H1 (cell line): ENCODE results near the gene UBR3. TPM values are rescaled to one million over a fixed set of nuclear protein-coding genes. Genes with fewer than 3 reads are reported as not detected.

Experiments
- CTCF ChIA-PET: fragments of 300-600 bp; sonication (Branson Sonifier 250); formaldehyde crosslinking; loops from one replicate; lab custom pipeline; 2021; ENCODE audit not compliant: partially characterized antibody; lab: Charles Lee
- POLR2A ChIA-PET: fragments of 300-600 bp; sonication (Branson Sonifier 250); formaldehyde crosslinking; loops from one replicate; lab custom pipeline; 2021; ENCODE audit warnings: inconsistent platforms; ENCODE audit not compliant: partially characterized antibody; lab: Charles Lee
- DNase-seq, 2 experiments: peaks; one replicate each; pipeline versions ENCODE4 v3.0.0 to v3.0.0-alpha.2; 2010 to 2022; ENCODE audit warnings: low spot score in 2 of 2, low read depth in 1 of 2, mixed read lengths in 1 of 2
- FAIRE-seq: peaks from 2 replicates; lab custom pipeline; 2011; peaks lifted over from hg19 to GRCh38; lab: Jason Lieb, UNC
- H2AFZ ChIP-seq: 2 replicates; pipeline ENCODE4 v1.8.1; 2012; ENCODE audit warnings: low read length, inconsistent platforms
- H2AK5ac ChIP-seq: 2 replicates; pipeline ENCODE4 v1.6.1; 2013; ENCODE audit warnings: low read depth, low read length
- H2BK120ac ChIP-seq: replicated peaks from 2 replicates; pipeline ENCODE3; 2013; ENCODE audit warnings: low read depth, low read length, inconsistent platforms
- H2BK12ac ChIP-seq: 2 replicates; pipeline ENCODE4 v1.6.1; 2013; ENCODE audit warnings: low read depth, low read length
- H2BK15ac ChIP-seq: 2 replicates; pipeline ENCODE4 v1.6.1; 2013; ENCODE audit warnings: low read length
- H2BK20ac ChIP-seq: 2 replicates; pipeline ENCODE4 v1.6.1; 2013; ENCODE audit warnings: low read length
- H2BK5ac ChIP-seq: 2 replicates; pipeline ENCODE4 v1.6.1; 2013; ENCODE audit warnings: low read depth, low read length
- H3K14ac ChIP-seq: 2 replicates; pipeline ENCODE4 v1.6.1; 2013; ENCODE audit warnings: inconsistent platforms; ENCODE audit not compliant: insufficient read length
- H3K18ac ChIP-seq: 2 replicates; pipeline ENCODE4 v1.6.1; 2013; ENCODE audit warnings: low read length; ENCODE audit errors: extremely low read depth
- H3K23ac ChIP-seq: 2 replicates; pipeline ENCODE4 v1.6.1; 2013; ENCODE audit warnings: inconsistent platforms; ENCODE audit not compliant: insufficient read length
- H3K23me2 ChIP-seq: 2 replicates; pipeline ENCODE4 v1.6.1; 2013; ENCODE audit warnings: low read depth, low read length
- H3K27ac ChIP-seq: 2 replicates; pipeline ENCODE4 v1.6.1; 2011; ENCODE audit warnings: low read depth, low read length, inconsistent platforms
- H3K27me3 ChIP-seq, 4 experiments: replicated peaks in 1 of 4; 1 replicate in 1 of 4; 2 replicates in 3 of 4; pipeline versions ENCODE4 v1.6.1 to v1.8.1; 2011 to 2013; ENCODE audit warnings: low read length in 3 of 4, mild to moderate bottlenecking in 3 of 4, inconsistent platforms in 2 of 4, mixed read lengths in 2 of 4, moderate library complexity in 1 of 4; ENCODE audit not compliant: control insufficient read depth in 3 of 4, insufficient read depth in 3 of 4; ENCODE audit errors: extremely low read depth in 1 of 4
- H3K36me3 ChIP-seq, 4 experiments: 2 replicates each; pipeline versions ENCODE4 v1.6.1 to v1.8.1; 2011 to 2013; ENCODE audit warnings: mild to moderate bottlenecking in 4 of 4, low read length in 3 of 4, moderate library complexity in 2 of 4, control low read depth in 1 of 4, inconsistent platforms in 1 of 4; ENCODE audit not compliant: insufficient read depth in 4 of 4, control insufficient read depth in 2 of 4
- H3K4ac ChIP-seq: replicated peaks from 2 replicates; pipeline ENCODE3; 2013; ENCODE audit warnings: low read length, low read depth, mixed read lengths, inconsistent platforms; ENCODE audit not compliant: insufficient read length
- H3K4me1 ChIP-seq, 4 experiments: replicated peaks in 1 of 4; 1 replicate in 1 of 4; 2 replicates in 3 of 4; pipeline versions ENCODE4 v1.6.1 to v1.8.1; 2011 to 2013; ENCODE audit warnings: low read length in 3 of 4, inconsistent platforms in 2 of 4, mixed read lengths in 1 of 4; ENCODE audit not compliant: insufficient read depth in 4 of 4, control insufficient read depth in 3 of 4
- H3K4me2 ChIP-seq, 2 experiments: 2 replicates each; pipeline versions ENCODE4 v1.6.1 to v1.8.1; 2011 to 2013; ENCODE audit warnings: low read depth in 2 of 2, low read length in 2 of 2, control low read depth in 1 of 2, inconsistent platforms in 1 of 2, mild to moderate bottlenecking in 1 of 2; ENCODE audit not compliant: insufficient read depth in 1 of 2
- H3K4me3 ChIP-seq, 4 experiments: fragments of 200-600, 300-600 bp in 1 of 4; sonication (generic), shearing (Covaris generic), sonication (Bioruptor Twin) in 1 of 4; 2 replicates each; pipeline versions ENCODE4 v1.5.1 to v1.8.1; 2011 to 2016; ENCODE audit warnings: low read length in 4 of 4, low read depth in 3 of 4, control low read depth in 2 of 4, inconsistent platforms in 2 of 4, mild to moderate bottlenecking in 2 of 4, mixed read lengths in 1 of 4, moderate library complexity in 1 of 4; ENCODE audit not compliant: insufficient read depth in 2 of 4; ENCODE audit errors: extremely low read depth in 1 of 4
- H3K56ac ChIP-seq: replicated peaks from 2 replicates; pipeline ENCODE3; 2013; ENCODE audit warnings: low read depth, mild to moderate bottlenecking, mixed read lengths, low read length, inconsistent platforms; ENCODE audit not compliant: insufficient read length
- H3K79me1 ChIP-seq: 2 replicates; pipeline ENCODE4 v1.6.1; 2013; ENCODE audit warnings: low read depth, low read length, control low read depth
- H3K79me2 ChIP-seq, 2 experiments: 2 replicates each; pipeline versions ENCODE4 v1.6.1 to v1.8.1; 2012 to 2013; ENCODE audit warnings: low read length in 2 of 2, mild to moderate bottlenecking in 2 of 2, inconsistent platforms in 1 of 2; ENCODE audit not compliant: insufficient read depth in 2 of 2, control insufficient read depth in 1 of 2
- H3K9ac ChIP-seq, 4 experiments: replicated peaks in 1 of 4; 1 replicate in 1 of 4; 2 replicates in 3 of 4; pipeline versions ENCODE4 v1.6.1 to v1.8.1; 2011 to 2013; ENCODE audit warnings: low read depth in 3 of 4, low read length in 3 of 4, control low read depth in 2 of 4, mild to moderate bottlenecking in 2 of 4, moderate library complexity in 2 of 4, inconsistent platforms in 1 of 4; ENCODE audit errors: extremely low read depth in 1 of 4
- H3K9me3 ChIP-seq, 2 experiments: 2 replicates each; pipeline versions ENCODE4 v1.6.1 to v1.8.1; 2012 to 2013; ENCODE audit warnings: mild to moderate bottlenecking in 2 of 2, moderate library complexity in 2 of 2, control low read depth in 1 of 2, inconsistent platforms in 1 of 2, low read depth in 1 of 2, low read length in 1 of 2, mixed read lengths in 1 of 2; ENCODE audit not compliant: insufficient read depth in 2 of 2
- H4K20me1 ChIP-seq, 2 experiments: replicated peaks in 1 of 2; 2 replicates each; pipeline versions ENCODE3 to v1.8.1; 2011 to 2013; ENCODE audit warnings: inconsistent platforms in 2 of 2, low read length in 2 of 2, mild to moderate bottlenecking in 1 of 2; ENCODE audit not compliant: insufficient read depth in 2 of 2, control insufficient read depth in 1 of 2
- H4K5ac ChIP-seq: 2 replicates; pipeline ENCODE4 v1.6.1; 2013; ENCODE audit warnings: low read length, low read depth, mixed read lengths, inconsistent platforms; ENCODE audit not compliant: insufficient read length
- H4K8ac ChIP-seq: 2 replicates; pipeline ENCODE4 v1.8.0; 2013; ENCODE audit warnings: mild to moderate bottlenecking, moderate library complexity, low read length, inconsistent platforms; ENCODE audit not compliant: insufficient read depth; ENCODE audit errors: extremely low read depth
- H4K91ac ChIP-seq: replicated peaks from 2 replicates; pipeline ENCODE3; 2013; ENCODE audit warnings: low read length, mixed read lengths, inconsistent platforms; ENCODE audit not compliant: insufficient read length
- CTCF ChIP-seq, 3 experiments: IDR thresholded peaks; 1 replicate in 2 of 3; 2 replicates in 1 of 3; pipeline versions ENCODE4 v1.5.1 to v1.6.1; 2011; ENCODE audit warnings: low read length in 3 of 3, mild to moderate bottlenecking in 3 of 3, inconsistent platforms in 2 of 3, low read depth in 1 of 3, moderate library complexity in 1 of 3; ENCODE audit not compliant: insufficient read depth in 1 of 3; ENCODE audit errors: control extremely low read depth in 1 of 3
- EZH2 ChIP-seq: fragments of 200-600 bp; sonication (generic); IDR thresholded peaks from 2 replicates; pipeline ENCODE4 v1.7.1; 2012; ENCODE audit warnings: low read depth, mild to moderate bottlenecking, moderate library complexity, low read length, inconsistent platforms; ENCODE audit not compliant: severe bottlenecking
- GTF2F1 ChIP-seq: IDR thresholded peaks from 2 replicates; pipeline ENCODE4 v1.6.1; 2012; ENCODE audit warnings: low read depth, low read length, improper control_type of control experiment, borderline replicate concordance
- HDAC6 ChIP-seq: IDR thresholded peaks from one replicate; pipeline ENCODE4 v1.7.1; 2012; ENCODE audit warnings: low read depth, mild to moderate bottlenecking, inconsistent platforms, low read length, moderate library complexity
- MAX ChIP-seq: IDR thresholded peaks from 2 replicates; pipeline ENCODE4 v1.6.1; 2012; ENCODE audit warnings: inconsistent platforms
- RBBP5 ChIP-seq: IDR thresholded peaks from 2 replicates; pipeline ENCODE4 v1.7.1; 2012; ENCODE audit warnings: low read depth, mild to moderate bottlenecking, inconsistent platforms, low read length, moderate library complexity, borderline replicate concordance
- RFX5 ChIP-seq: IDR thresholded peaks from 2 replicates; pipeline ENCODE4 v1.6.1; 2011; ENCODE audit warnings: low read depth, low read length, improper control_type of control experiment, borderline replicate concordance
- RNF2 ChIP-seq: fragments of 200-900, 300-1000 bp; sonication (generic); IDR thresholded peaks from 2 replicates; pipeline ENCODE4 v1.7.1; 2016; ENCODE audit warnings: borderline replicate concordance, low read depth, mild to moderate bottlenecking, antibody characterized with exemption, low read length; ENCODE audit not compliant: poor library complexity, severe bottlenecking; ENCODE audit errors: missing control alignments
- RXRA ChIP-seq: IDR thresholded peaks from 2 replicates; pipeline ENCODE4 v1.6.1; 2011; ENCODE audit warnings: low read depth, mild to moderate bottlenecking, low read length, moderate library complexity; ENCODE audit not compliant: insufficient read depth
- WGBS, 2 experiments: shearing (Covaris generic) in 1 of 2; methylation state at CpG; one replicate each; pipeline versions ENCODE4 v1.1.6 to v1.1.7; 2013 to 2015; ENCODE audit warnings: low lambda C conversion rate in 2 of 2, mixed read lengths in 2 of 2, inconsistent platforms in 1 of 2, low coverage in 1 of 2, missing lambda C conversion rate in 1 of 2; ENCODE audit not compliant: insufficient replicate concordance in 2 of 2, insufficient coverage in 1 of 2, insufficient read length in 1 of 2; ENCODE audit errors: extremely low coverage in 1 of 2, missing lambda C conversion rate in 1 of 2; 5-methylcytosine and 5-hydroxymethylcytosine counted together
- polyA plus RNA-seq, 7 experiments: library from polyadenylated mRNA; depleted of rRNA in 3 of 7; stranded (reverse) in 5 of 7; unstranded in 2 of 7; fragments of >200 nt in 5 of 7; fragments of 200-250 nt in 2 of 7; gene quantifications; 1 replicate in 5 of 7; 2 replicates in 1 of 7; 4 replicates in 1 of 7; pipeline versions ENCODE4 v1.2.1 to v1.2.3, GENCODE V29; 2011 to 2013; ENCODE audit warnings: missing spikeins in 2 of 7, mixed read lengths in 2 of 7
- total RNA-seq: library from RNA; stranded (reverse); fragmentation: NEBNext Ultra II Directional; extraction: Animal tissue kit (Norgen Biotek cat#: 25700); gene quantifications from 2 replicates; pipeline ENCODE4 v1.2.1, GENCODE V29; 2021

UBR3 gene
- total and polyA plus RNA-seq, 2 of the 8 experiments (the other 6 are each of a cell fraction or from before 2014, with no cell fraction given) = 3.7 to 17.7 TPM

- Histone ChIP-seq H3K23me2 (no peaks in the 10 kb centered on the region; the same call in 1 of the 2 replicates), H4K20me1 (no peaks in the 10 kb centered on the region), H3K23ac (no peak overlapping the region), H4K91ac (peak overlapping the region; percentile 29), H3K27me3 (peaks cover 0 to 1% (median 0%) of the 10 kb centered on the region in 4 experiments; a peak in 1 of 7 replicates), H3K4me1 (peaks cover 0 to 3% (median under 1%) of the 10 kb centered on the region in 4 experiments; a peak in 1 of 7 replicates), H3K18ac (no peak overlapping the region), H2BK15ac (no peak overlapping the region), H3K9me3 (no peaks in the 10 kb centered on the region), H4K5ac (no peak overlapping the region), H3K4me2 (no peak overlapping the region), H4K8ac (no peak overlapping the region), H3K14ac (no peak overlapping the region), H2BK120ac (no peak overlapping the region), H3K27ac (no peak overlapping the region), H3K79me2 (no peaks in the 10 kb centered on the region), H3K56ac (no peak overlapping the region), H2BK20ac (no peak overlapping the region), H2AK5ac (no peak overlapping the region), H3K36me3 (no peaks in the 10 kb centered on the region), H3K9ac (no peak overlapping the region), H2AFZ (no peak overlapping the region), H2BK5ac (no peak overlapping the region), H3K4me3 (no peak overlapping the region), H3K4ac (no peak overlapping the region), H3K79me1 (no peaks in the 10 kb centered on the region), H2BK12ac (no peak overlapping the region)
- peak; percentile 66 for FAIRE-seq
- CTCF ChIA-PET = no interaction called here
- WGBS, 2 experiments = 86% methylated on average over 4 of the region's 4 CpGs; no CpG with 5 or more reads in 1 of the 2 experiments
- no peak for DNase-seq
- POLR2A ChIA-PET = interaction anchor here (0.7 to 1.1 kb wide), 2 partner anchors 11 kb away, joined by 3 read pairs; no protein-coding TSS in a partner anchor
- TF ChIP-seq RNF2 (no peak), RBBP5 (no peak), CTCF (IDR thresholded peaks at IDR 0.05; ENCODE audit: control extremely low read depth in 1 of 3, insufficient read depth in 1 of 3, low read depth in 1 of 3, low read length in 3 of 3) (no peak), GTF2F1 (no peak), EZH2 (no peak), MAX (no peak), HDAC6 (no peak), RFX5 (no peak), RXRA (no peak)
These were observed 190.7 kb downstream of the UBR3 start for GRCh38 chr2:170017860-170018532.
